ENCODE results near the gene MATN4.

Gene MATN4

GRCh38 chr20:45269754-45270270 is 38.3 kb downstream of the MATN4 start:
- no peak overlapping the region for H3K27ac ChIP-seq (ENCODE audit: insufficient read depth, low read length, poor library complexity, severe bottlenecking)
- no peaks in the 10 kb centered on the region for H3K4me1 ChIP-seq (ENCODE audit: control insufficient read depth, insufficient read depth, low read length, poor library complexity, severe bottlenecking)
- no peak for DNase-seq
- peaks cover 4% of the 10 kb centered on the region for H3K27me3 ChIP-seq (replicated peaks; ENCODE audit: control insufficient read depth, insufficient read depth, low read length, poor library complexity, severe bottlenecking)
- no peaks in the 10 kb centered on the region for H3K36me3 ChIP-seq (ENCODE audit: control insufficient read depth, insufficient read depth, low read length)
- H3K9me3 ChIP-seq (ENCODE audit: control insufficient read depth, low read length), result no peaks in the 10 kb centered on the region
- H3K4me3 ChIP-seq (ENCODE audit: insufficient read depth, low read depth, low read length, poor library complexity, severe bottlenecking), result no peak overlapping the region

GRCh38 chr20:45269056-45269455 is 39.0 kb downstream of the MATN4 start:
- Histone ChIP-seq H3K9me3 (ENCODE audit: control insufficient read depth, low read length) (no peaks in the 10 kb centered on the region), H3K27ac (ENCODE audit: insufficient read depth, low read length, poor library complexity, severe bottlenecking) (no peak overlapping the region), H3K4me3 (ENCODE audit: insufficient read depth, low read depth, low read length, poor library complexity, severe bottlenecking) (no peak overlapping the region), H3K27me3 (replicated peaks; ENCODE audit: control insufficient read depth, insufficient read depth, low read length, poor library complexity, severe bottlenecking) (peaks cover 4% of the 10 kb centered on the region), H3K36me3 (ENCODE audit: control insufficient read depth, insufficient read depth, low read length) (no peaks in the 10 kb centered on the region), H3K4me1 (ENCODE audit: control insufficient read depth, insufficient read depth, low read length, poor library complexity, severe bottlenecking) (no peaks in the 10 kb centered on the region)
- DNase-seq, result no peak

- H3K4me3 ChIP-seq (ENCODE audit: insufficient read depth, low read depth, low read length, poor library complexity, severe bottlenecking), result no peak overlapping the region
- no peak for DNase-seq
- H3K27ac ChIP-seq (ENCODE audit: insufficient read depth, low read length, poor library complexity, severe bottlenecking), result no peak overlapping the region
- no peaks in the 10 kb centered on the region for H3K4me1 ChIP-seq (ENCODE audit: control insufficient read depth, insufficient read depth, low read length, poor library complexity, severe bottlenecking)
- H3K9me3 ChIP-seq (ENCODE audit: control insufficient read depth, low read length), result no peaks in the 10 kb centered on the region
- H3K36me3 ChIP-seq (ENCODE audit: control insufficient read depth, insufficient read depth, low read length), result no peaks in the 10 kb centered on the region
- H3K27me3 ChIP-seq (replicated peaks; ENCODE audit: control insufficient read depth, insufficient read depth, low read length, poor library complexity, severe bottlenecking), result peaks cover 4% of the 10 kb centered on the region
These were observed 39.6 kb downstream of the MATN4 start for GRCh38 chr20:45268531-45268930.

- Histone ChIP-seq H3K36me3 (ENCODE audit: control insufficient read depth, insufficient read depth, low read length) (no peaks in the 10 kb centered on the region), H3K27me3 (replicated peaks; ENCODE audit: control insufficient read depth, insufficient read depth, low read length, poor library complexity, severe bottlenecking) (peaks cover 4% of the 10 kb centered on the region)
These were observed 41.1 kb downstream of the MATN4 start for GRCh38 chr20:45266977-45267376.

GRCh38 chr20:45263556-45264266 is 44.4 kb downstream of the MATN4 start:
- Histone ChIP-seq H3K27ac (ENCODE audit: insufficient read depth, low read length, poor library complexity, severe bottlenecking) (no peak overlapping the region), H3K36me3 (ENCODE audit: control insufficient read depth, insufficient read depth, low read length) (no peaks in the 10 kb centered on the region), H3K27me3 (replicated peaks; ENCODE audit: control insufficient read depth, insufficient read depth, low read length, poor library complexity, severe bottlenecking) (no peaks in the 10 kb centered on the region), H3K4me1 (ENCODE audit: control insufficient read depth, insufficient read depth, low read length, poor library complexity, severe bottlenecking) (no peaks in the 10 kb centered on the region), H3K9me3 (ENCODE audit: control insufficient read depth, low read length) (no peaks in the 10 kb centered on the region), H3K4me3 (ENCODE audit: insufficient read depth, low read depth, low read length, poor library complexity, severe bottlenecking) (no peak overlapping the region)
- no peak for DNase-seq

More at GRCh38 chr20:45266977-45267376, 41.1 kb downstream of the MATN4 start:
- Histone ChIP-seq H3K4me1 (ENCODE audit: control insufficient read depth, insufficient read depth, low read length, poor library complexity, severe bottlenecking) (no peaks in the 10 kb centered on the region), H3K27ac (ENCODE audit: insufficient read depth, low read length, poor library complexity, severe bottlenecking) (no peak overlapping the region), H3K9me3 (ENCODE audit: control insufficient read depth, low read length) (no peaks in the 10 kb centered on the region), H3K4me3 (ENCODE audit: insufficient read depth, low read depth, low read length, poor library complexity, severe bottlenecking) (no peak overlapping the region)
- no peak for DNase-seq

- Histone ChIP-seq H3K27ac (ENCODE audit: insufficient read depth, low read length, poor library complexity, severe bottlenecking) (no peak overlapping the region), H3K36me3 (ENCODE audit: control insufficient read depth, insufficient read depth, low read length) (no peaks in the 10 kb centered on the region), H3K4me3 (ENCODE audit: insufficient read depth, low read depth, low read length, poor library complexity, severe bottlenecking) (no peak overlapping the region), H3K27me3 (replicated peaks; ENCODE audit: control insufficient read depth, insufficient read depth, low read length, poor library complexity, severe bottlenecking) (no peaks in the 10 kb centered on the region), H3K9me3 (ENCODE audit: control insufficient read depth, low read length) (no peaks in the 10 kb centered on the region), H3K4me1 (ENCODE audit: control insufficient read depth, insufficient read depth, low read length, poor library complexity, severe bottlenecking) (no peaks in the 10 kb centered on the region)
- no peak for DNase-seq
These were observed 49.4 kb downstream of the MATN4 start for GRCh38 chr20:45258664-45259063.

- no peak overlapping the region for H3K4me3 ChIP-seq (ENCODE audit: insufficient read depth, low read depth, low read length, poor library complexity, severe bottlenecking)
- no peaks in the 10 kb centered on the region for H3K9me3 ChIP-seq (ENCODE audit: control insufficient read depth, low read length)
- H3K27me3 ChIP-seq (replicated peaks; ENCODE audit: control insufficient read depth, insufficient read depth, low read length, poor library complexity, severe bottlenecking), result no peaks in the 10 kb centered on the region
- H3K36me3 ChIP-seq (ENCODE audit: control insufficient read depth, insufficient read depth, low read length), result no peaks in the 10 kb centered on the region
- no peak for DNase-seq
- H3K27ac ChIP-seq (ENCODE audit: insufficient read depth, low read length, poor library complexity, severe bottlenecking), result no peak overlapping the region
- H3K4me1 ChIP-seq (ENCODE audit: control insufficient read depth, insufficient read depth, low read length, poor library complexity, severe bottlenecking), result no peaks in the 10 kb centered on the region
These were observed 49.8 kb downstream of the MATN4 start for GRCh38 chr20:45258259-45258658.

GRCh38 chr20:45257711-45258110 is 50.4 kb downstream of the MATN4 start:
- H3K4me1 ChIP-seq (ENCODE audit: control insufficient read depth, insufficient read depth, low read length, poor library complexity, severe bottlenecking), result no peaks in the 10 kb centered on the region
- no peak overlapping the region for H3K4me3 ChIP-seq (ENCODE audit: insufficient read depth, low read depth, low read length, poor library complexity, severe bottlenecking)
- DNase-seq, result no peak
- H3K27ac ChIP-seq (ENCODE audit: insufficient read depth, low read length, poor library complexity, severe bottlenecking), result no peak overlapping the region
- H3K27me3 ChIP-seq (replicated peaks; ENCODE audit: control insufficient read depth, insufficient read depth, low read length, poor library complexity, severe bottlenecking), result no peaks in the 10 kb centered on the region
- H3K36me3 ChIP-seq (ENCODE audit: control insufficient read depth, insufficient read depth, low read length), result no peaks in the 10 kb centered on the region
- no peaks in the 10 kb centered on the region for H3K9me3 ChIP-seq (ENCODE audit: control insufficient read depth, low read length)

GRCh38 chr20:45257161-45257560 is 50.9 kb downstream of the MATN4 start:
- no peak overlapping the region for H3K4me3 ChIP-seq (ENCODE audit: insufficient read depth, low read depth, low read length, poor library complexity, severe bottlenecking)
- H3K9me3 ChIP-seq (ENCODE audit: control insufficient read depth, low read length), result no peaks in the 10 kb centered on the region
- no peaks in the 10 kb centered on the region for H3K27me3 ChIP-seq (replicated peaks; ENCODE audit: control insufficient read depth, insufficient read depth, low read length, poor library complexity, severe bottlenecking)
- DNase-seq, result no peak
- no peaks in the 10 kb centered on the region for H3K36me3 ChIP-seq (ENCODE audit: control insufficient read depth, insufficient read depth, low read length)
- no peaks in the 10 kb centered on the region for H3K4me1 ChIP-seq (ENCODE audit: control insufficient read depth, insufficient read depth, low read length, poor library complexity, severe bottlenecking)
- no peak overlapping the region for H3K27ac ChIP-seq (ENCODE audit: insufficient read depth, low read length, poor library complexity, severe bottlenecking)

- H3K27ac ChIP-seq (ENCODE audit: insufficient read depth, low read length, poor library complexity, severe bottlenecking), result no peak within 1 kb of the TSS
- H3K27me3 ChIP-seq (replicated peaks; ENCODE audit: control insufficient read depth, insufficient read depth, low read length, poor library complexity, severe bottlenecking), result no peaks in the 10 kb centered on the region
- H3K4me3 ChIP-seq (ENCODE audit: insufficient read depth, low read depth, low read length, poor library complexity, severe bottlenecking), result no peak within 1 kb of the TSS
- H3K36me3 ChIP-seq (ENCODE audit: control insufficient read depth, insufficient read depth, low read length), result no peaks in the 10 kb centered on the region
- no peaks in the 10 kb centered on the region for H3K4me1 ChIP-seq (ENCODE audit: control insufficient read depth, insufficient read depth, low read length, poor library complexity, severe bottlenecking)
- no peak for DNase-seq
- H3K9me3 ChIP-seq (ENCODE audit: control insufficient read depth, low read length), result no peaks in the 10 kb centered on the region
These were observed 53.5 kb downstream of the MATN4 start, which contains the start of gene SLPI for GRCh38 chr20:45254383-45255262. Gene SLPI (minus strand): TSS chr20:45254564. CDS start chr20:45254543, 21 bp downstream.
